ENCODE results near the gene RAD51B.
"Not testable (repeated sequence)": the region's sequence is repeated elsewhere in the genome, so short reads cannot be mapped to it uniquely, and the experiment has no call there.

The RAD51B gene

DNA sequence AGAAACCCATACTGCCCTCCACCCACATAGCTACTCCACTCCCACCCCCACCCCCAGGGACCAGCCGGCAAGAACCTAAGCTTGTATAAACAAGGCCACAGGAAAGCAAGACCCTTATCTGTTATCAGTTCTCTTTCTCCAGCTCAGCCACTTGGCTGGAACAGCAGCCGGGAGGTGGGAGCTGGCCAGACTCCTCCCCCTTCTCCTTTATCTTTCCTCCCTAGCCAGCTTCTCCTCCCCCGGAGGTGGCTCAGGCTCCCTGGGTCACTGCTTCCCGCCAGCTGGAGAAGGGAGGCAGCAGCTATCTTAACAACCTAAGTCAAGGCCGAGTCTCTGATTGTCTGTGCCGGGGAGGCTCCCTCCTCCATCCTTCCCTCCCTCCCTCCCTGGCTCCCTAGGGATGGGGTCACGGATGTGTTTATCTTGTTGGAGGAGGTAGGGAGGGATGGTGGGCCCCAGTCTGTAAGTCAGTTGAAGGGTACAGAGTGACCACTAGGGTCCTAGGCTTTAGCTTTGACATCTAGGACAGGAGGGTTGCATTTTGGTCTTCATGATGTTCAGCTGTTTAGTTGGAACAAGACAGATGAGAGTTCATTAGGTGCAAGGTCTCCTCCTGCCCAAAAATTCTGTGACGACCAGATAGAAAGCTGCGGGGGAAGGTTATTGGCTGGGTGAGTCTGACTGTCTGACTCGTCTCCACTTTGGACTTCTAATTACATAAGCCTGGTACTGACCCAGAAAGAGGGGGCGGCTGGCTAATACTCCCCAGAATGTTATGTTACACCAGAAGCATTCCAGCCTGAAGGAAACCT is 943.6 kb downstream of the RAD51B start:
- no peak for DNase-seq (ENCODE audit: low read depth in 2 of 2)

DNA sequence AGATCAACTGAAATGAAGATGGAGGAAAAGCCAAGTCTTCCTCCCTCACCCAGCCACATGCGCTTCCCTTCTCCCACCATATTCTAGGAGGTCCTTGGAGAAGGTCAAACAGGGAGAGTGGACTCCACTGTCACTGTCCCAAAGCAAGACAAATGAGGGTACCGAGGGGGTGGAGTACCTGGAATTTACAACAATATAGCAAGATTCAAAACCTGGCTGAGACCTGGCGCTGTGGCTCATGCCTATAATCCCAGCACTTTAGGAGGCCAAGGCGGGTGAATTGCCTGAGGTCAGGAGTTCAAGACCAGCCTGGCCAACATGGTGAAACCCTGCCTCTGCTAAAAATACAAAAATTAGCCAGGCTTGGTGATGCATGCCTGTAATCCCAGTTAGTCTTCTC is 944.3 kb downstream of the RAD51B start:
- not testable (repeated sequence) for DNase-seq (ENCODE audit: low read depth in 2 of 2)

DNA sequence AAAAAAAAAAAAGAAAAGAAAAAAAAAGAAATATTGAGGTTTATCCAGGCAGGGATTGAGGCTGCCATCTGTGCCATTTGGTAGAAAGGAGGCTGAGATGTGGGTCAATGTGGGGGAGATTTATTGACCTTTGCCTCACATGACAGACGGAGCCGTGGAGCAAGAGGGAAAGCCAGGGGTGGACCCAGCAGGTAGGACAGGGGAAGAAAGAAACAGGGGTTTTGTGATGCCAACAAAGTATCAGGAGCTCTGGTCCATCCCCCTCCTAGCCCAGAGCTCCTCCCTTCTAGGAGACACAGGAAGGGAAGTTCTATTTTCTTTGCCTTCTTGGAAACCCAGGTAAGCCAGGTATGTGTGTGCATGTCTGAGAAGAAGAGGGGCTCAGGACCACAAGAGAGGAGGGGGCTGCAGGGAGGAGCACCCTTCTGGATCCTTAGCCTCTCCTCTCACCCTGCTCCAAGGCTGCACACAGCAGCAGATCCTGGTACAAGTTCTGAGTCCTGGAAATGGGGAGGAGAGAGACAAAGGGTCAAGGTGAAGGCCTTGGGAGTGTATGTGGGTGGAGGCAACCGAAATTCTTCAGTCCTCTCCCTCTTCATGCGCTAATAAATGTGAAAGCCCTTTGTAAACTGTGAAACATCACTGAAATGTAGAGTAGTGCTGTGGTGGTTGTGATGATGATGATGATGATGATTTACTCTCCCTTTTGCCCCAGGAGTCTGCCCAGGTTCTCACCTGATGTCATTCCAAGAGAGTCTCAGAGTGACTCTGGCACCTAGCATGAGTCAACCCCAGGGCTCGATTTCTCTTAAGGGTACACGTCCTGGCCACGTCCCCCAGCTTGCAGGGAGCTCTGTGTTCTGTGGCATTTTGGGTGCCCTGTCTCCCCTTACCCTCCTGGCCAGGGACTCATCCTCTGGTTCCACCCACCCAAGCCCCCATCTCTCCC is 947.0 kb downstream of the RAD51B start:
- no peak for DNase-seq (ENCODE audit: low read depth in 2 of 2)

DNA sequence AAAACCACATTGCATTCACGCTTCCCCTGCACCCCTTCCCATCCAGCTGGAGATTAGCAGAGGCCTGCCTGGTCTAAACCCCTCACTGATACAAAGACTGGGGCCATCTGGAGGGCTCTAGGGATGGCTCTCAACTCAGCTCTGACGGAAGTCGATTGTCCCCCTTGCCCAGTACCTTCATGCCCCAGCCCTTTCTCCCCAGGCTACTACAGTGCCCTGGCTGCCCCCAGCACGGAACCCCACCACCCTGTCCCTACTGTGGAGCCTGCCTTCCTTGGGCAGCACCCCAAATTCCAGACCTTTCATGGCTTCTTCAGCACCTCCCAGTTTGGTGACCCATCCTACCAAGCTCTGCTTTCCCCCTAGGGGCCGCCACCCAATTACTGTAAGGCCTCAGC is 947.7 kb downstream of the RAD51B start:
- no peak for DNase-seq (ENCODE audit: low read depth in 2 of 2)

DNA sequence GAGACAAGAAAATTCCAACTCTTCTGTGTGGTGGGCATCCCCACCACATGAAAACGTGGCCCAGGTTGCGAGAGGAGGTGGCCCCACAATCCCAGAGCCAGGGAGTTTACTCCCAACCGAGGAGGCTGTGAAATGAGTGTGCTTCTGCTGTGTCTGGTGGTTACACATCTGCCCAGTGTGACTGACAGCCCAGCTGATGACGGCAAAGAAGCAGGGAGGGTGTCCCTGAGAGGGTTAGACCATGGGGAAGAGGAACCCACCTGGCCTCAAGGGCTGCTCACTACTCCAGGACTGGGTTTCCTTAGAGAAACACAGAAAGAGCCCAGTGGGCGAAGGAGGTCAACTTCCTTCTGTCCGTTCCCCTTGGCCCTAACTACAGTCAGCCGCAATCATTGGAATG is 948.7 kb downstream of the RAD51B start:
- no peak for DNase-seq (ENCODE audit: low read depth in 2 of 2)

DNA sequence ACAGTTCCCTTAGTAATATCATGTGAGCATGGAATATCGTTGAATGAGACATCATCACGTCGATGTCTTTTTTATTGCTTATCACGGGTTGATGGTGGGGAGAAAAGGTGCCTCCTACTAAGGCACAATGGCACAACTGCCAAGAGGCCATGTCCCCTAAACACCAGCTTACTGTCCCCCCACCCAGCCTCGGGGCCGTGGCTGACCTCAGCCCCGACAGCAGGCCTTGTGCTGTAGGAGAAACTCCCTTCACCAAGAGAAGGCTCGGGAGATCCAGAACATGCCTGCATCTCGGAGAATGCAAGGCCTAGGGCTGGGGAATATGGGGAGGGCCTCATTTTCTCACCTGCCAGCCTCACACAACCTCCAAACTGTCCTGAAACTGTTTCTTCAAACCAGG is 950.5 kb downstream of the RAD51B start:
- no peak for DNase-seq (ENCODE audit: low read depth in 2 of 2)

DNA sequence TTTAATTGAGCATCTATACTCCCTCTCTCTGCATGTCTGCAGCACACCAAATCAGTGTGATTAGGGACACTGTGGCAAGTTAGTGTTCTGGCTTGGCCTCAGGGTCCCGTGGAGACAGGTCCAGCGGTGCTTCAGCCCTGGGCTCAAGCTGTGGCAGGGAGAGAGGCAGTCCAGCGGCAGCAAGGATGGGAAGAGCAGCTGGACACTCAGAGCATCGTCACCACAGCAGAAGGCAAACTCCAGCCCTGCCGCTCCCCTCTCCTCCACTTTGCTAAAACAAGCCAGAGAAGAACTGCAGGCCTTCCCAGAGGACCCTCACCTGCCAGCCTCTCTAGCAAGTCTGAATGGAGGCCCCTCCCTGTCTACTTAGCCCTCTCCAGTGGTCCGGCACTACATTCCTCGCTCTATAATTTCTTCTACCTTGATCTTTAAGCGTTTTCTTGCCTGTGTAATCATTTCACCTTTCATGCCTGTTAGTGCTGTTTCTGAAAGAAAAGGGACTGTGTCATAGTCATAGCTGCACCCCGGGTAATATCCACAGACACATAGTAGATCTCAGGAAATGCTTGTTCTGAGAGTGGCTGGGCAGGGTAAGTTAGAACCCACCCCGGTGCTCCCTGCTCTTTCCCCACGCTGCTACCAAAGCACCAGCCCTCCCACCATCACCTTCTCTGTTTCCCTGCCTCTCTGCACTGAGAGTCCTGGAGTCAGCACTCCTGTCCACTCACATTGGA is 951.1 kb downstream of the RAD51B start:
- DNase-seq (ENCODE audit: low read depth in 2 of 2) = no peak

DNA sequence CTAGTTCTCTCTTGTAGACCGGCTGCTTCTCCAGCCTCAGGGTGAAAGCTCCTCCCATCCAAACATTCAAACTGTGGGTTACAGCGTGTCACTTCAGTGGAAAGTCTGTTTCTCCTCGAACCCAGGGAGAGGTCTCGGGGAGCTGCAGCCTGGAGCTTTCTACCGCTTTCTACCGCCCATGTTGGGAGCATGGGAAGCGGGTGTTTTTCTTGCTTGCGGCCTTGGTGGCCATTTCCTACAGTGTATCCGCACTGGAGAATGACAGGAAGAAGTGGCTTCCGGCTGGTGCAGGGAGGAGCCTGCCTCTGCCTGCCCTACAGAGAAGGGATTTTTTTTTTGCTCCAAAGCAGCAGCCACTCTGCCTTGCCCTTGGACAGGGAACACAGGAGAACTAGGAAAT is 952.1 kb downstream of the RAD51B start:
- no peak for DNase-seq (ENCODE audit: low read depth in 2 of 2)

DNA sequence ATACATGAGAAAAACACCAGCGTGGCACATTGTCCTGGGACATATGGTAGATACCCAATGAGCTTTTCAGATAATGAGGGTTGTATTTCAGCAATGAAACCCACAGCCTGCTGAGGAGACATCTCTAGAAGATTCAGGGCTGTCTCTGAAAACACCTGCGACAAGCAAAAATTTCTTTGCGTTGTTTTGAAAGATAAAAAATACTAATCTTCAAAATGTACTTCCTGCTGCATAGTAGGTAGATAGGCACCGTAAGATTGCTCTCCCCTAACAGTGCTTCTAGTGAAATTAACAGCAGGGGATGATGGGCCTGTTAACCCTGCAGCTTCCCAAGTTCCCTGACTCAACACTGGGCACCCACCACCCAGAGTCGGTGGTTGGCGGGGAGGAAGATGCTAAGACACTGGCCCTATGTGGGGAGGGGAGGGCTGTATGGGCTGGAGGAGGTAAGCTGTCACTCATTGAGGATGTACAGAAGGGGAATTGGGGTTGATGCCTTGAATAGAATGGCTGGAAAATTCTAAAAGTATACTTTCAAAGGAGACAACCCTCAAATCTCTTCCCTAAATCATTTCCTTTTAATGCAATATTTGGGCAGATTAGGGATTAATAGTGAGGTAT is 953.3 kb downstream of the RAD51B start:
- DNase-seq (ENCODE audit: low read depth in 2 of 2) = no peak

DNA sequence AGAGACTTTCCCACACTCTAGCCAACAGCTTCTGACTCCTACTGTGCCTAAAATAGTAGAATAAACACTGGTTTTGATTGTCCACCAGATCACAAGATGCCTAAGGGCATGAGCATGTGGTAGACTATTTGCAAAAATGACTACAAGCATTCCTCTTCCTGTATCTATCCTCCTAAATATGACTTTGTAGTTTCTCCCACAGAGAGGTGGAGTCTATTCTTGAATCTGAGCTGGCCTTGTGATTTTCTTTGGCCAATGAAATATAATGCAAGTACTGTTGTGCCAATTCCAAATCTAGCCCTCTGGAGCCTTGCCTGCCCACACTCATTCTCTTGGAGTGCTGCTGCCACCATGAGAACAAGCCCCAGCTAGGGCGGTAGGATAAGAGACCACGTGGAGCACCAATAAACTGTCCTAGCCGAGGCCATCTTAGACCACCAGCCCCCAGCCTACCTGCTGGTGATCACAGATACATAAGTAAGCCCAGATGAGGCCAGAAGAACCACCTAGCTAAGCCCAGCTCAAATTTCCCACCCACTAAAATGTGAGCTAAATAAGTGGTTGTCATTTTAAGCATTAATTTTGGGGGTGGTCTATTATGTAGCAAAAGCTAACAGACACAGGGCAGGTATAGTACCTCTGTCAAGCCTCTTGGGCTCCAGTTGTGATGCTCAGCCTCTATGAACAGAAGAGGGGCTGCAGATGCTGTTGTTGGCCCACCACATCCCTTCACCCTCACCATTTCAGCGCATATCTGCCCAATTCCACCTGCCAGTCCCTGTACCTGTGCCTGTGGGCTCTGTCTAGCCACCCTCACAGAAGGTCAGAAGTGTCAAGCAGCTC is 955.4 kb downstream of the RAD51B start:
- DNase-seq (ENCODE audit: low read depth in 2 of 2) = no peak

DNA sequence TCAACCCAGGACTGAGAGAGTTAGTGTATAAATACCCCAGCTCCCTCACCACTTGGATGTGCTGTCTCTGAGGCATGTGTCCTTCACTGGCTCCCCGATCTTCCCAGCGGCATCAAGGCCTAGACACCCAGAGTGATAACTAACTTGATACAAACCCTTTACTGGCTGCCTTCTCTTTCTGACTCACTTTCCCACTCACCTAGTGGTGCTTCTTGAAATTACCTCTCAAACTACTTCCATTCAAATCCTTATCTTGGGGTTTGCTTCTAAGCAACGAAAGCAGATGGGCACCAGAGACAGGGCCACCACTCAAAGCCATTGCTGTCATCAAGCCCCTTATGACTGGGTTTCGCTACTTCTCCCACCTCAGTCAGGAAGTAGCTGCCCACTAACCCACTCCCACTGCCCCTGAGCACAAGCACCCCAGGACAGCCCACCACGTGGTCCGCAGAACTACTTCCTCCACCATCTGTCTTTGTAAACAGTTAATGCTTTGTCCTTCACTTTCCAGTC is 956.1 kb downstream of the RAD51B start:
- DNase-seq (ENCODE audit: low read depth in 2 of 2) = no peak

DNA sequence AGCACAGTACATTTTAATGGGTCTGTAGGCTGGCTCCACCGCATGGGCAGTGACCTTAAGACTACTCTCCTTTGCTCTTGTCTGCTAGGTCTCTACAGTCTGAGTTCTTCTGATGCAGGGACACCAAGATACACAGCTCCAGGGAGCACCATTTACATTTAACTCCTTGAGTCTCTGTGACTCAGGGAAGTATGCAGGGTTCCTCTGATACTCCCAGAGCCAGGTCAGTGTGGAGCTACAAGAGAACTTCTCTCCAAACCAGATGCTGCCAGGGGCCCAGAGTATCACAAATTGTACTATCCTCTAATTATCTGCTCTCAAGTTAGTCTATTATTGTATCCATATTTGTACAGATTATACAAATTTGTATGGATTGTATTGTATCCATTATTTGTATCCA is 958.1 kb downstream of the RAD51B start:
- DNase-seq (ENCODE audit: low read depth in 2 of 2) = no peak

Data from stimulated activated CD4-positive, alpha-beta T cell treated with anti-CD3 and anti-CD28 coated beads, Interleukin-12 subunit alpha, Interleukin-12 subunit beta, amount 100 ng/mL, for 24 hours (primary cell).